HepG2 (cell line): ENCODE measurements around the gene ZNF652. TPM values are rescaled to one million over a fixed set of nuclear protein-coding genes. Genes with fewer than 3 reads are reported as not detected.

Experiments
- AFF4 ChIP-seq: sonication (generic); formaldehyde crosslinking; IDR thresholded peaks from 2 replicates; pipeline ENCODE4 v1.4.0; 2020; ENCODE audit warnings: missing genetic modification reagents
- ETS1 ChIP-seq: sonication (generic); formaldehyde crosslinking; IDR thresholded peaks from 2 replicates; pipeline ENCODE4 v1.4.0; 2020; ENCODE audit warnings: missing genetic modification reagents
- FIP1L1 ChIP-seq: fragments of 200-400 bp; formaldehyde crosslinking; IDR thresholded peaks from 2 replicates; pipeline ENCODE4 v1.6.1; 2018; ENCODE audit warnings: low read depth, mild to moderate bottlenecking, low read length, moderate library complexity, borderline replicate concordance; ENCODE audit not compliant: insufficient read depth
- GRHL1 ChIP-seq: sonication (generic); formaldehyde crosslinking; conservative IDR thresholded peaks from 2 replicates; pipeline ENCODE4 v1.8.0; 2022; ENCODE audit warnings: missing genetic modification reagents
- HNF4G ChIP-seq, 2 experiments: sonication (generic) in 1 of 2; formaldehyde crosslinking in 1 of 2; IDR thresholded peaks; 2 replicates each; pipeline versions ENCODE4 v1.4.0 to v1.6.1; 2011 to 2020; ENCODE audit warnings: borderline replicate concordance in 2 of 2, low read depth in 2 of 2, mild to moderate bottlenecking in 2 of 2, low read length in 1 of 2, missing genetic modification reagents in 1 of 2, moderate library complexity in 1 of 2
- MED1 ChIP-seq: sonication (generic); formaldehyde crosslinking; IDR thresholded peaks from 2 replicates; pipeline ENCODE4 v1.4.0; 2020; ENCODE audit warnings: missing genetic modification reagents
- NCOR1 ChIP-seq: fragments of 200-600 bp; sonication (generic); IDR thresholded peaks from 2 replicates; pipeline ENCODE4 v1.7.0; 2017; ENCODE audit warnings: antibody characterized with exemption, low read length, borderline replicate concordance
- PTBP1 ChIP-seq: fragments of 200-400 bp; formaldehyde crosslinking; IDR thresholded peaks from 2 replicates; pipeline ENCODE4 v1.6.1; 2018; ENCODE audit warnings: low read length, low read depth; ENCODE audit not compliant: poor library complexity, severe bottlenecking
- SOX6 ChIP-seq, 2 experiments: fragments of 450-650 bp in 1 of 2; sonication (generic) in 1 of 2; formaldehyde crosslinking in 1 of 2; IDR thresholded peaks; 2 replicates each; pipeline versions ENCODE4 v1.4.0 to v1.6.1; 2017 to 2020; ENCODE audit warnings: antibody characterized with exemption in 1 of 2, mild to moderate bottlenecking in 1 of 2, missing genetic modification reagents in 1 of 2
- SP5 ChIP-seq: IDR thresholded peaks from 2 replicates; pipeline ENCODE4 v1.6.1; 2016; ENCODE audit warnings: low read depth, borderline replicate concordance
- TMF1 ChIP-seq: sonication (generic); formaldehyde crosslinking; IDR thresholded peaks from 2 replicates; pipeline ENCODE4 v1.8.1; 2022; ENCODE audit warnings: low read depth, missing genetic modification reagents
- YEATS4 ChIP-seq: sonication (generic); formaldehyde crosslinking; IDR thresholded peaks from 2 replicates; pipeline ENCODE4 v1.4.0; 2020; ENCODE audit warnings: missing genetic modification reagents, borderline replicate concordance
- ZNF276 ChIP-seq: sonication (generic); formaldehyde crosslinking; IDR thresholded peaks from 2 replicates; pipeline ENCODE4 v1.4.0; 2020; ENCODE audit warnings: mild to moderate bottlenecking, low read depth, missing genetic modification reagents
- ZNF281 ChIP-seq: sonication (generic); formaldehyde crosslinking; IDR thresholded peaks from 2 replicates; pipeline ENCODE4 v1.4.0; 2020; ENCODE audit warnings: missing genetic modification reagents, borderline replicate concordance
- polyA plus RNA-seq, 8 experiments: library from polyadenylated mRNA; depleted of rRNA in 3 of 8; stranded (reverse) in 7 of 8; unstranded in 1 of 8; fragments of >200 nt; fragmentation: Illumina TruSeq in 4 of 8; extraction: Trizol in 4 of 8; gene quantifications; 2 replicates each; pipeline versions ENCODE4 v1.2.1 to v1.2.3, GENCODE V29; 2011 to 2016; ENCODE audit warnings: low read depth in 4 of 8, missing spikeins in 1 of 8, mixed read lengths in 1 of 8; ENCODE audit not compliant: insufficient read depth in 1 of 8
- total RNA-seq, 5 experiments: library from RNA; depleted of rRNA; stranded (reverse); fragments of >200 nt; fragmentation: Illumina TruSeq; extraction: Trizol; gene quantifications; 2 replicates each; pipeline ENCODE4 v1.2.3, GENCODE V29; 2016; ENCODE audit warnings: low read depth in 1 of 5

Gene ZNF652
- total and polyA plus RNA-seq, 2 of the 13 experiments (the other 11 are each of a cell fraction or from before 2014, with no cell fraction given) = 16.2 to 30.2 TPM

- TF ChIP-seq YEATS4 (CRISPR knock-in tag) (0 out of 2 replicates have a peak, but pooled peaks have one; percentile 47), AFF4 (CRISPR knock-in tag) (no peak), ZNF281 (CRISPR knock-in tag) (peak; percentile 66; the same call in 1 of the 2 replicates), SP5 (peak; percentile 91), ZNF276 (CRISPR knock-in tag) (no peak), ETS1 (no peak), MED1 (CRISPR knock-in tag) (no peak), NCOR1 (no peak), PTBP1 (no peak), TMF1 (CRISPR knock-in tag) (0 out of 2 replicates have a peak, but pooled peaks have one; percentile 23), HNF4G (IDR thresholded peaks at IDR 0.05; ENCODE audit: borderline replicate concordance, low read depth, low read length) (no peak), HNF4G (CRISPR knock-in tag; IDR thresholded peaks at IDR 0.05; ENCODE audit: borderline replicate concordance, low read depth) (no peak), GRHL1 (CRISPR knock-in tag) (no peak), FIP1L1 (0 out of 2 replicates have a peak, but pooled peaks have one; percentile 69), SOX6 (IDR thresholded peaks at IDR 0.05) (no peak), SOX6 (CRISPR knock-in tag; IDR thresholded peaks at IDR 0.05) (peak; percentile 59)
Observed at GRCh38 chr17:49361902-49362722, at the start of gene ZNF652 (continued).
